ENCODE results near the gene SEPTIN5. TPM values are rescaled to one million over a fixed set of nuclear protein-coding genes. Genes with fewer than 3 reads are reported as not detected.
"Not testable (repeated sequence)": the region's sequence is repeated elsewhere in the genome, so short reads cannot be mapped to it uniquely, and the experiment has no call there.

SEPTIN5 gene
- total RNA-seq, 1 donor from 2014 or later: 141 TPM

DNA sequence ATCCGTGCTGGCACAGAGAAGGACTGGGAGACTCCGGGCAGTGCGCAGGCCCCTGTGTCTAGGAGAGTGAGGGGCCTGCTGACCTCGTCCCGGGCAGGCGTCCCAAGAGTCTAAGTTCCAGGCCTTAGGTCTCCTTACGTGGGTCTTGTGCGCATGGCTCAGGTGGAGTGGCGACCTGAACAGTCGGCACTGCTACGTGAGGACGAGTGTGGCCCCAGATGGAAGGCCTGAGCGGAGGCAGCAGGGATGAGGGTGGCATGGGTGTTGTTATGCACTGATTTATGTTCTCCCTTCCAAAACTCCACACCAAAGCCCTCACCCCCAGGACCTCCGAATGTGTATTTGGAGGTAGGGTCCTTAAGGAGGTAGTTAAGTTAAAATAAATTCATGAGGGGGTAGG is 20.7 kb upstream of the SEPTIN5 start:
- DNase-seq: no peak
- no peaks in the 10 kb centered on the region for H3K9me3 ChIP-seq (replicated peaks)

DNA sequence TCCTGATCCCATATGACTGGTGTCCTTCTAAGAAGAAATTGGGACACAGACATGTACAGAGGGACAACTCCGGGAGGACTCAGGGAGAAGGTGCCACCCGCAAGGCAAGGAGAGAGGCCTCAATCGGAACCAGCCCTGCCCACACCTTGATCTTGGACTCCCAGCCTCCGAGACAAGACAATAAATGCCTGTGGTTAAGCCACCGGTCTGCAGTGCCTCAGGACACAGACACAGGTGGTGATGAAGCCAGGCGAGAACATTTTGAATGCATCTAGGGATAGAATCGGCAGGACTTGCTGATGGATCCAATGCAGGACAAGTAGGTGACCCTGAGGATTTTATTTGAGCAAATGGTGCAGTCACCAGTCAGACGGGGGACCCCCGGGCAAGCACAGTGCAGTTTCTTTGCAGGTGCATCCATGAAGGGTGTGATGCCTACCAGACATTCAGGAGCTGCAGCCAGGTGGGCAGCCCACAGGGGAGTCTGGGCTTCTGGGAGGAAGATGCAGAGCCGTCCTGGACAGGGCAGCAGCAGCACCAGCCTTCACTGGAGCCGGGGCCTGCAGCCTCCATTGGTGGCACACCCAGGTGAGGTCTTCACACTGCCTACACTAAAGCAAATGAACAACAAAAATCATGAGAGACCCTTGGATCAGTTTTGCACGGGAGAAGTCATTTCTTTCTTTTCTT is 20.2 kb upstream of the SEPTIN5 start:
- Histone ChIP-seq H3K27ac (replicated peaks) (no peak overlapping the region), H3K4me3 (no peak overlapping the region), H3K27me3 (ENCODE audit: low read depth) (peaks cover 29% of the 10 kb centered on the region), H3K9me3 (replicated peaks) (no peaks in the 10 kb centered on the region), H3K36me3 (no peaks in the 10 kb centered on the region), H3K4me1 (no peaks in the 10 kb centered on the region)
- DNase-seq: no peak
- intact Hi-C loops (cut with micrococcal nuclease): no loop called here
- TF ChIP-seq, protein P1, sequence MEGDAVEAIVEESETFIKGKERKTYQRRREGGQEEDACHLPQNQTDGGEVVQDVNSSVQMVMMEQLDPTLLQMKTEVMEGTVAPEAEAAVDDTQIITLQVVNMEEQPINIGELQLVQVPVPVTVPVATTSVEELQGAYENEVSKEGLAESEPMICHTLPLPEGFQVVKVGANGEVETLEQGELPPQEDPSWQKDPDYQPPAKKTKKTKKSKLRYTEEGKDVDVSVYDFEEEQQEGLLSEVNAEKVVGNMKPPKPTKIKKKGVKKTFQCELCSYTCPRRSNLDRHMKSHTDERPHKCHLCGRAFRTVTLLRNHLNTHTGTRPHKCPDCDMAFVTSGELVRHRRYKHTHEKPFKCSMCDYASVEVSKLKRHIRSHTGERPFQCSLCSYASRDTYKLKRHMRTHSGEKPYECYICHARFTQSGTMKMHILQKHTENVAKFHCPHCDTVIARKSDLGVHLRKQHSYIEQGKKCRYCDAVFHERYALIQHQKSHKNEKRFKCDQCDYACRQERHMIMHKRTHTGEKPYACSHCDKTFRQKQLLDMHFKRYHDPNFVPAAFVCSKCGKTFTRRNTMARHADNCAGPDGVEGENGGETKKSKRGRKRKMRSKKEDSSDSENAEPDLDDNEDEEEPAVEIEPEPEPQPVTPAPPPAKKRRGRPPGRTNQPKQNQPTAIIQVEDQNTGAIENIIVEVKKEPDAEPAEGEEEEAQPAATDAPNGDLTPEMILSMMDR (IDR thresholded peaks at IDR 0.05; ENCODE audit: borderline replicate concordance): no peak

More for the DNA sequence above, 20.7 kb upstream of the SEPTIN5 start:
- Histone ChIP-seq H3K4me1 (no peaks in the 10 kb centered on the region), H3K27me3 (ENCODE audit: low read depth) (peaks cover 33% of the 10 kb centered on the region), H3K36me3 (no peaks in the 10 kb centered on the region), H3K4me3 (no peak overlapping the region), H3K27ac (replicated peaks) (no peak overlapping the region)
- intact Hi-C loops (cut with micrococcal nuclease): no loop called here
- TF ChIP-seq, protein P1 (IDR thresholded peaks at IDR 0.05; ENCODE audit: borderline replicate concordance): no peak

DNA sequence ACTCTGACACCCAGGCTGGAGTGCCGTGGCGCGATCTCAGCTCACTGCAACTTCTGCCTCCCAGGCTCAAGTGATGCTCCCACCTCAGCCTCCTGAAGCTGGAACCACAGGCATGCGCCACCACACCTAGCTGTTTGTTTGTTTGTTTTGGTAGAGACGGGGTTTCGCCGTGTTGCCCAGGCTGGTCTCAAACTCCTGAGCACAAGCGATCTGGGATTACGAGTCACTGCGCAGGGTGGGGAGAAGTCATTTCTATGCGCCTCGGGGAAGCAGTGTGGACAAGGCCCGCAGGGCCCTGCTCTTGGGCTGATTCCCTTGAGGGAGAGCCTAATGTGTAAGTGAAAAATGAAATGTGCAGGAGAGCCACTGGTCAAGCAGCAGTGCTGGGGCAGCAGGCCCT is 19.6 kb upstream of the SEPTIN5 start:
- intact Hi-C loops (cut with micrococcal nuclease): no loop called here
- Histone ChIP-seq H3K36me3 (no peaks in the 10 kb centered on the region), H3K4me1 (no peaks in the 10 kb centered on the region), H3K4me3 (no peak overlapping the region), H3K27me3 (ENCODE audit: low read depth) (peaks cover 23% of the 10 kb centered on the region), H3K9me3 (replicated peaks) (no peaks in the 10 kb centered on the region), H3K27ac (replicated peaks) (no peak overlapping the region)
- TF ChIP-seq, protein P1 (IDR thresholded peaks at IDR 0.05; ENCODE audit: borderline replicate concordance): no peak
- DNase-seq: no peak

DNA sequence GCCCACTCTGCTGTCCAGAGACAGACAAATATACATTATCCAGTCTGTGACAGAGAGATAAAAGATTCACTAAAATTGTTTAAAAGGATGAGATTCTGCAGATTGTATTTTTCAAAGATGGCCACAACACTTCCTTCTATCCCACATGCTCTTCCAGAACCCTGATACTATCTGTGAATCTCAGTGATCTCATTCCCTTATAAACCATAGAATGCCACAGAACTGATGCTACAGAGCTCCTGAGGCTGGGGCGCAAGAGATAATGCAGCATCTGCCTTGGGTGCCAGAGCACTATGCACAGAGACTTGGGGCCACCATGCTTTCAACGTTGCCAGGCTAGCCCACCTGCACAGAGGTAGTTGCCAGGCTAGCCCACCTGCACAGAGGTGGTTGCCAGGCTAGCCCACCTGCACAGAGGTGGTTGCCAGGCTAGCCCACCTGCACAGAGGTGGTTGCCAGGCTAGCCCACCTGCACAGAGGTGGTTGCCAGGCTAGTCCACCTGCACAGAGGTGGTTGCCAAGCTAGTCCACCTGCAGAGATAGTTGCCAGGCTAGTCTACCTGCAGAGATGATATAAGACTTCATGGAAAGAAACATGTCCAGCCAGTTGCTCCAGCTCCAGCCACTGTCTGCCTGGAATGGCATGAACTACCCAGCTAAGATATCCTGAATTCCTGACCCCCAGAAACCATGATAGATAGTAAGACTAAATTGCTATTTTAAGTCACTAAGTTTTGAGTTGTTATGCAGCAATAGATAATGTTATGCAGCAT is 17.6 kb upstream of the SEPTIN5 start:
- Histone ChIP-seq H3K4me3 (no peak overlapping the region), H3K27me3 (ENCODE audit: low read depth) (peaks cover 14% of the 10 kb centered on the region), H3K9me3 (replicated peaks) (no peaks in the 10 kb centered on the region), H3K27ac (replicated peaks) (no peak overlapping the region), H3K36me3 (no peaks in the 10 kb centered on the region), H3K4me1 (no peaks in the 10 kb centered on the region)
- DNase-seq: no peak
- TF ChIP-seq, protein P1 (IDR thresholded peaks at IDR 0.05; ENCODE audit: borderline replicate concordance): no peak
- intact Hi-C loops (cut with micrococcal nuclease): no loop called here

DNA sequence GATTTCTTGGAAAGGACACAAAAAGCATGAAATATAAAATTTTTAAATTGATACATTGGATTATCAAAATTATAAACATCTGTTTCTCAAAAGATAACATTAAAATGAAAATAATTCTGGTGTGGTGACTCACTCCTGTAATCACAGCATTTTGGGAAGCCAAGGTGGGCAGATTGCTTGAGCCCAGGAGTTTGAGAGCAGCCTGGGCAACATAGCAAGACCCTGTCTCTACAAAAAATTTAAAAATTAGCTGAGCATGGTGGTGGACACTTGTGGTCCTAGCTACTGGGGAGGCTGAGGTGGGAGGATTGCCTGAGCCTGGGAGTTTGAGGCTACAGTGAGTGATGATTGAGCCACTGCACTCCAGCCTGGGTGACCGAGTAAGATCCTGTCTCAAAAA is 16.4 kb upstream of the SEPTIN5 start:
- DNase-seq; H3K9me3 ChIP-seq (replicated peaks); intact Hi-C loops (cut with micrococcal nuclease): not testable (repeated sequence)

More for the DNA sequence above, 16.4 kb upstream of the SEPTIN5 start:
- not testable (repeated sequence) for H3K27ac ChIP-seq (replicated peaks); H3K36me3 ChIP-seq; H3K4me1 ChIP-seq; H3K4me3 ChIP-seq
- peaks cover 14% of the 10 kb centered on the region for H3K27me3 ChIP-seq (ENCODE audit: low read depth)
